ENCODE results near the gene FADS3.

Gene FADS3

DNA sequence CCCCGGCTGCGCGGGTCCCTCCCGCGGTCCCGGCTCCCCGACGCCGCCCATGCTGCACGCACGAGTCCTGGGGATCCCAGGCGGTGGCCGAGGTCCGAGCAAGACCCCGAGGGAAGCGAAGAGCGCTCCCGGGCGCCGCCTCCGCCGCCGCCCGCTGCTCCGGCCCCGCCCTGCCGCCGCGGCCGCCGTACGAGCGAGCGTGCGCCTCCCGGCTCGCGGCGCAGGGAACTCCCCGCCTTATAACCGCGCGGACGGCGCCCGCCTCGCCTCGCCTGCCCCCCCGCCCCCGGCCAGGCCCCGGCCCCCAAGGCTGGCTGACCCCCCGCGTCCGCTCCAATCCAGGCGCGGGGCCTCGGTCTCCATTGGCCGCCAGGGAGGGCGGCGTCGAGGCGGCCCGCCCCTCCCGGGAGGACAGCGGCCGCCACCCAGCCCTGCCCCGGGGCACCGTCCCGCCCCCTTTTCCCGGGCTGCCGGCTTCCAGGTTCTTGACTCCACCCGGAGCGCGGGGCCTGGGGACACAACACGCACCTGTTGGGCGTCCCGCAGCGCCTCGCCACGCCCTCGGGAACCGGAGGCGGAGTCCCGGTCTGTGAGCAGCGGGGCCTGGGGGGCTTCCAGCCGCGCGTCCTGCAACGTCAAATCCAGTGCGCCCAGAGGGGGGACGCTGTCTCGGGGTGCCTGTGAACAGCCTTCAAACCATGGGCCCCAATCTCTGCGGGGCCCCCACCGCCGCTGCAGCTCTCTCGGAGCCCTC is at the start of gene FADS3:
Gene FADS3, minus strand, starts transcription at position 215 of the 754 bp plus-strand sequence. Its CDS starts 164 bp downstream, at position 51.
- no peak for DNase-seq (ENCODE audit: low read depth in 2 of 2, low spot score in 1 of 2)

DNA sequence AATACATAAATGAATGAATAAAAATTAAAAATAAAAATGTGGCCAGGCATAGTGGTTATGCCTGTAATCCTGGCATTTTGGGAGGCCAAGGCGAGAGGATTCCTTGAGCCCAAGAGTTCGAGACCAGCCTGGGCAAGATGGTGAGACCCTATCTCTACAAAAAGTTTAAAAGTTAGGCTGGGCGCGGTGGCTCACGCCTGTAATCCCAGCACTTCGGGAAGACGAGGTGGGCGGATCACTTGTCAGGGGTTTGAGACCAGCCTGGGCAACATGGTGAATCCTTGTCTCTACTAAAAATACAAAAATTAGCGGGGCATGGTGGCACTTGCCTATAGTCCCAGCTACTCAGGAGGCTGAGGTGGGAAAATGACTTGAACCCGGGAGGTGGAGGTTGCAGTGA is 49.1 kb upstream of the FADS3 start:
- no peak for DNase-seq (ENCODE audit: low read depth in 2 of 2, low spot score in 1 of 2)

DNA sequence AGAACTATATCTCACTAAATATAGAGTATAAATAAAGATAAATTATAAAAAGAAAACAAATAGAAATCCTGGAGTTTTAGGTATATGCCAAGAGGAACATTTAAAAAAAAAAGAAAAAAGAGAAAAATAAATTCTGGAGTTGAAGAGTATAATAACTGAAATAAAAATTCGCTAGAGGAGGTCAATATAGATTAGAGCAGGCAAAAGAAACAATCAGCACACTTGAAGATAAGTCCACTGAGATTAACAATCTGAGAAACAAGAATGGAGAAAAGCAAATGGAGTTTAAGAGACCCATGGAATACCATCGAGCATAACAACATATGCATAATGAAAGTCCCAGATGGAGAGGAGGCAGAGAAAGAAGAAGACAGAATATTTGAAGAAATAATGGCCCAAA is 44.5 kb upstream of the FADS3 start:
- no peak for DNase-seq (ENCODE audit: low read depth in 2 of 2, low spot score in 1 of 2)

- no peak for DNase-seq (ENCODE audit: low read depth in 2 of 2, low spot score in 1 of 2)
Measured at GRCh38 chr11:61930933-61931332, 39.6 kb upstream of the FADS3 start.

GRCh38 chr11:61928606-61929005 is 37.3 kb upstream of the FADS3 start:
- DNase-seq (ENCODE audit: low read depth in 2 of 2, low spot score in 1 of 2), result no peak

DNA sequence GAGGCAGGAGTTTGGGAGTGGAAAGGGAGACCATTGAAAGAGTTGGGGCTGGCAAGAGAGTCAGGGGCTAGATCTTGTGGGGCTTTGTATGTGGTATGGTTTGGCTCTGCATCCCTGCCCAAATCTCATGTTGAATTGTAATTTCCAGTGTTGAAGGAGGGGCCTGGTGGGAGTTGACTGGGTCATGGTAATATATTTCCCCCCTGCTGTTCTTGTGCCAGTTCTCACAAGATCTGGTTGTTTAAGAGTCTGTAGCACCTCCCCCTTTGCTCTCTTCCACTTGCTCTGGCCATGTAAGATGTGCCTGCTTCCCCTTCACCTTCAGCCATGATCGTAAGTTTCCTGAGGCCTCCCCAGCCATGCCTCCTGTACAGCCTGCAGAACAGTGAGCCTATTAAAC is 36.2 kb upstream of the FADS3 start:
- DNase-seq (ENCODE audit: low read depth in 2 of 2, low spot score in 1 of 2), result no peak

DNA sequence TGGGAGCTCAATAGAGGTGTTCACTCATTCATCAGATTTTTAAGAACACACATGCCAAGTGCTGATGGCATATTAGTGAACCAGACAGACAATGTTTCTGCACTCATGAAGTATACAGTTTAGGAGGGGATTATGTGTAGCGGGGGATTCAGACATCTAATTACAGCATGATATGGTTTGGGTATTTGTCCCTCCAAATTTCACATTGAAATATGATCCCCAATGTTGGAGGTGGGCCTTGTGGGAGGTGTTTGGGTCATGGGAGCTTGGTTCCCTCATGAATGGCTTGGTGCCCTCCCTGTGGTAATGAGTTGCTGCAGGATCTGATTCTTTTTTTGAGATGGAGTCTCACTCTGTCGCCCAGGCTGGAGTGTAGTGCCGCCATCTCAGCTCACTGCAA is 34.9 kb upstream of the FADS3 start:
- no peak for DNase-seq (ENCODE audit: low read depth in 2 of 2, low spot score in 1 of 2)

DNA sequence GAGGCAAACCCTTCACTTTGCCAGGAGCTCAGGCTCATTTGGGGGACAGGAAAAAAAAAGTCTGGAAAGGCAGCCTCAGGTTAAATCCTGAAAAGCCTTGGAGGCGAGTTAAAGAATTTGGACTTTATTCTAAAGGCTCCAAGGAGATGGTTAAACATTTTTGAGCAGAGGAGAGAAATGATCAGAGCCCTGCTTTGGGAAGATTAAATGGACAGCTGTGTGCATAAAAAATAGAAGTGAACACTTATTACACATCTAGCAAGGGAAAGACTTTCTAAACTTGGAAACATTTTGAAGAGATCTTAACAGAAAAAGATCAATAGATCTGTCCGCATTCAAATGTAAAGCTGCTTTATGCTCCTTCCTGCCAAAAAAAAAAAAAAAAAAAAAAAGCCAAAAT is 34.4 kb upstream of the FADS3 start:
- DNase-seq (ENCODE audit: low read depth in 2 of 2, low spot score in 1 of 2), result no peak

- no peak for DNase-seq (ENCODE audit: low read depth in 2 of 2, low spot score in 1 of 2)
Measured at GRCh38 chr11:61924064-61924455, 32.7 kb upstream of the FADS3 start.

GRCh38 chr11:61923166-61924063 is 32.1 kb upstream of the FADS3 start:
- DNase-seq (ENCODE audit: low read depth in 2 of 2, low spot score in 1 of 2), result no peak

- no peak for DNase-seq (ENCODE audit: low read depth in 2 of 2, low spot score in 1 of 2)
Measured at GRCh38 chr11:61922539-61922938, 31.2 kb upstream of the FADS3 start.

GRCh38 chr11:61921446-61921845 is 30.1 kb upstream of the FADS3 start:
- no peak for DNase-seq (ENCODE audit: low read depth in 2 of 2, low spot score in 1 of 2)

GRCh38 chr11:61919705-61920631 is 28.6 kb upstream of the FADS3 start:
- DNase-seq (ENCODE audit: low read depth in 2 of 2, low spot score in 1 of 2), result no peak

GRCh38 chr11:61918938-61919704 is 27.8 kb upstream of the FADS3 start:
- no peak for DNase-seq (ENCODE audit: low read depth in 2 of 2, low spot score in 1 of 2)

GRCh38 chr11:61918251-61918937 is 27.0 kb upstream of the FADS3 start:
- DNase-seq (ENCODE audit: low read depth in 2 of 2, low spot score in 1 of 2), result no peak

DNA sequence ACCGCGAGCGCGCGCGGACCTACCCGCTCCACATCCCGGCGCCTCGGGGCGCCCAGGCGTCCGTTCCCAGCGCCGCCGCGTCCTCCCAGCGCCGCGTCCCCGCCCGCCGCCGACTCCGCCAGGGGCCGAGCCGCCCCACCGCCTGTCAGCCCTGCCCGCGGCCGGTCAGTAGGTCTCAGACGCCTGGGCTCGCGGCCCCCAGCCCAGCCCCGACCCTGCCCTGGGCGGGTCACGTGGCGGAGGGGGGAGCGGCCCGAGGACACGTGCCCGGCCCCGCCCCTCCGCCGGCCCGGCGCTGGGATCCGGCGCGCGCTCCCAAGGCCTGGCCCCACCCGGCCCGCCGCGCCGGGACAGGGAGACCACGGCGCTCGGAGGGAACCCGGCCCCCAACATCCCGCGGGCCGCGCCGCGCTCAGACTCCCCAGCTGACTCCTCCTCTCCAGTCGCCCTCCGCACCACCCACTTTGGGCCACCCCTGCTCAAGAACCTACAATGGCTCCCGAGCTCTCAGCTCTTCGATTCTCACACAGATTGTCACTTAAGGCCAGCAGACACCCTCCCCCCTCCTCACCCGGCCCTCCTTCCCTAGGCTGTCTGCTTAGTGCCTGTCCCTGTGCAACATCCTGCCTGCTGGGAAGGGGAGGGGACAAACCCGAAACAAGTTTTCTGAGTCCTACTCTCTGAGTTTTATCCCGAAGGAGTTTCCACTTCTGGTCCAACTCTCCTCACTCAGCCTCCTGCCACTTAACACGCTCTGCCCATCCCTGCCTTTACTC is 26.2 kb upstream of the FADS3 start, which contains the start of gene RAB3IL1:
Gene RAB3IL1, minus strand, starts transcription at position 233 of the 776 bp plus-strand sequence. Its CDS starts 199 bp downstream, at position 34.
- no peak for DNase-seq (ENCODE audit: low read depth in 2 of 2, low spot score in 1 of 2)

DNA sequence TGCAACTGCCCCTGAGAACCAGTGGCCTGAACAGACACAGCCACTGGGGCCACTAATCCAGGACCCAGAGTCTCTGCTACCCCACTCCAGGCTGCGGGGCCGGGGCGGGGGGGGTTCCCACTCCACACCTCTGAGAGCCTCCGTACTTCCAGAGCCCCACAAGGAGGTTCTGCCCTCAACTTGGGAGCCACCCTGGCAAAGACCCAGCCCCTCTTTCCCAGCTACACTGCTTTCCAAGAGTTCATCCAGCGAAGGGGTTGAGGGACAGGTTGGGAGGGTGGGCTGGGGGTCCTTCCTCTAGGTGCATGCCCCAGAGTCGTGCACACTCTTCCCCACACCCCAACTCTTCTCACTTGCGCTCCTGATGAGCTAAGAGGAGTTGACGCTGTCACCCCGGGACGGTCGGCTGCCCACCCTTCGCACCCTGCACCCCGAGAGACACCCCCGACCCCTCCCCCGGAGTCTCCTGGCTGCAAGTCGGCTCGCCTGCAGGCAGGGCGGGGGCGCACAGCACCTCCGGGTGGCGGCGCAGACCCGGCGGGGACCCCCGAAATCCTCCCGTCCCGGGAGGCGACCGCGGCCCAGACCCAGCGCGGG is 25.5 kb upstream of the FADS3 start:
- DNase-seq (ENCODE audit: low read depth in 2 of 2, low spot score in 1 of 2), result no peak

DNA sequence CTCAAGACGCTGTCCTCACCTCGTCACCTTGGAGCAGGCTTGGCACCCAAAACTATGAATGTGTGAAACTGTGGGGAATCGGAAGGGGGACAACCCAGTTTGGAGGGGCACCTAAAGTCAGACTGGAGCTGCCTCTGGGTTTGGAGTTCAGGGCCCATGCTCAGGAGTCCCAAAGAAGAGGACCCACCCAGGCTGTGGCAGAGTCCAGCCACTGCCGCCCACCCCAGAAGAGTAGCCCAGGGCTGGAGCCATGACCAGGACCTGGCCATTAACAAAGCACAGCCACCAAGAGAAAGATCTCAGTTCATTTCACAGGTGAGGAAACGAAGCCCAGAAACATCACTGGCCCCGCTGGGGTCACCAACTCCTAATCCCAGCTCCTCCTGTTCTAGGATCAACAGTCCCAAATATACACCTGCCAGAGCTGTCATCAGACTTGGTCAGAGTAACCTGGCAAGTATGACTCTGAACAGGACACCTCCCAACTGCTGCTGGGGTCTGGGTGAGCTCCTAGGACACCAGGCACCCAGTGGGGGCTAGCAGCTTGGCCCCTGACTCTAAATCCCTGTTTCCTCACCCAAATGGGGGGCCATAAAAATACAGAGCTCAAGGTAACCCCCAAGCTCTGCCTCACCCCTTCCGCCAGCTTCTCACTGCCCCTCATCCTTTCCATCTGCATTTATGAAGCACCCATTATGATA is 23.3 kb upstream of the FADS3 start:
- DNase-seq (ENCODE audit: low read depth in 2 of 2, low spot score in 1 of 2), result no peak
